ENCODE data around the gene C4A. TPM values are rescaled to one million over a fixed set of nuclear protein-coding genes. Genes with fewer than 3 reads are reported as not detected.

C4A gene
- total and polyA plus RNA-seq, 2 of the 13 experiments (the other 11 are each of a cell fraction or from before 2014, with no cell fraction given), result 165 to 478 TPM

GRCh38 chr6:31940256-31940664 lies 41.6 kb upstream of the C4A start (continued):
- TF ChIP-seq ZBTB7B (CRISPR knock-in tag; IDR thresholded peaks at IDR 0.05) (no peak), U2AF1 (optimal IDR thresholded peaks at IDR 0.05; ENCODE audit: low read depth, low read length) (no peak), HES4 (CRISPR knock-in tag; IDR thresholded peaks at IDR 0.05; ENCODE audit: borderline replicate concordance) (no peak), KIAA2018 (CRISPR knock-in tag; IDR thresholded peaks at IDR 0.05; ENCODE audit: borderline replicate concordance) (no peak), SRSF9 (IDR thresholded peaks at IDR 0.05; ENCODE audit: borderline replicate concordance, insufficient read depth, low read depth, low read length, poor library complexity, severe bottlenecking) (no peak), ZFY (CRISPR knock-in tag; IDR thresholded peaks at IDR 0.05) (no peak), CEBPZ (IDR thresholded peaks at IDR 0.05; ENCODE audit: low read length) (no peak), ZNF816 (CRISPR knock-in tag; IDR thresholded peaks at IDR 0.05; ENCODE audit: borderline replicate concordance) (no peak), CHD2 (IDR thresholded peaks at IDR 0.05; ENCODE audit: low read depth, low read length) (no peak), ZBTB26 (CRISPR knock-in tag; IDR thresholded peaks at IDR 0.05; ENCODE audit: borderline replicate concordance) (no peak)
- TF ChIP-seq, protein P1, sequence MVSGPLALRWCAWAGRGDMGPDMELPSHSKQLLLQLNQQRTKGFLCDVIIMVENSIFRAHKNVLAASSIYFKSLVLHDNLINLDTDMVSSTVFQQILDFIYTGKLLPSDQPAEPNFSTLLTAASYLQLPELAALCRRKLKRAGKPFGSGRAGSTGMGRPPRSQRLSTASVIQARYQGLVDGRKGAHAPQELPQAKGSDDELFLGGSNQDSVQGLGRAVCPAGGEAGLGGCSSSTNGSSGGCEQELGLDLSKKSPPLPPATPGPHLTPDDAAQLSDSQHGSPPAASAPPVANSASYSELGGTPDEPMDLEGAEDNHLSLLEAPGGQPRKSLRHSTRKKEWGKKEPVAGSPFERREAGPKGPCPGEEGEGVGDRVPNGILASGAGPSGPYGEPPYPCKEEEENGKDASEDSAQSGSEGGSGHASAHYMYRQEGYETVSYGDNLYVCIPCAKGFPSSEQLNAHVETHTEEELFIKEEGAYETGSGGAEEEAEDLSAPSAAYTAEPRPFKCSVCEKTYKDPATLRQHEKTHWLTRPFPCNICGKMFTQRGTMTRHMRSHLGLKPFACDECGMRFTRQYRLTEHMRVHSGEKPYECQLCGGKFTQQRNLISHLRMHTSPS (CRISPR knock-in tag; IDR thresholded peaks at IDR 0.05; ENCODE audit: low read depth), result no peak
- TF ChIP-seq, protein P2, sequence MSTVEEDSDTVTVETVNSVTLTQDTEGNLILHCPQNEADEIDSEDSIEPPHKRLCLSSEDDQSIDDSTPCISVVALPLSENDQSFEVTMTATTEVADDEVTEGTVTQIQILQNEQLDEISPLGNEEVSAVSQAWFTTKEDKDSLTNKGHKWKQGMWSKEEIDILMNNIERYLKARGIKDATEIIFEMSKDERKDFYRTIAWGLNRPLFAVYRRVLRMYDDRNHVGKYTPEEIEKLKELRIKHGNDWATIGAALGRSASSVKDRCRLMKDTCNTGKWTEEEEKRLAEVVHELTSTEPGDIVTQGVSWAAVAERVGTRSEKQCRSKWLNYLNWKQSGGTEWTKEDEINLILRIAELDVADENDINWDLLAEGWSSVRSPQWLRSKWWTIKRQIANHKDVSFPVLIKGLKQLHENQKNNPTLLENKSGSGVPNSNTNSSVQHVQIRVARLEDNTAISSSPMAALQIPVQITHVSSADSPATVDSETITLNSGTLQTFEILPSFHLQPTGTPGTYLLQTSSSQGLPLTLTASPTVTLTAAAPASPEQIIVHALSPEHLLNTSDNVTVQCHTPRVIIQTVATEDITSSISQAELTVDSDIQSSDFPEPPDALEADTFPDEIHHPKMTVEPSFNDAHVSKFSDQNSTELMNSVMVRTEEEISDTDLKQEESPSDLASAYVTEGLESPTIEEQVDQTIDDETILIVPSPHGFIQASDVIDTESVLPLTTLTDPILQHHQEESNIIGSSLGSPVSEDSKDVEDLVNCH (CRISPR knock-in tag; IDR thresholded peaks at IDR 0.05), result no peak

Measured in HepG2 (cell line).